GM19043 (cell line): Measurements from ENCODE around the gene SLC38A7.
"Not testable (repeated sequence)": the region's sequence is repeated elsewhere in the genome, so short reads cannot be mapped to it uniquely, and the experiment has no call there.

Source experiments
- ATAC-seq: cut with Tn5 transposase; IDR thresholded peaks from one replicate; pipeline ENCODE4 v1.9.1; 2021; ENCODE audit warnings: low read depth; ENCODE audit not compliant: unreplicated experiment

Gene SLC38A7

DNA sequence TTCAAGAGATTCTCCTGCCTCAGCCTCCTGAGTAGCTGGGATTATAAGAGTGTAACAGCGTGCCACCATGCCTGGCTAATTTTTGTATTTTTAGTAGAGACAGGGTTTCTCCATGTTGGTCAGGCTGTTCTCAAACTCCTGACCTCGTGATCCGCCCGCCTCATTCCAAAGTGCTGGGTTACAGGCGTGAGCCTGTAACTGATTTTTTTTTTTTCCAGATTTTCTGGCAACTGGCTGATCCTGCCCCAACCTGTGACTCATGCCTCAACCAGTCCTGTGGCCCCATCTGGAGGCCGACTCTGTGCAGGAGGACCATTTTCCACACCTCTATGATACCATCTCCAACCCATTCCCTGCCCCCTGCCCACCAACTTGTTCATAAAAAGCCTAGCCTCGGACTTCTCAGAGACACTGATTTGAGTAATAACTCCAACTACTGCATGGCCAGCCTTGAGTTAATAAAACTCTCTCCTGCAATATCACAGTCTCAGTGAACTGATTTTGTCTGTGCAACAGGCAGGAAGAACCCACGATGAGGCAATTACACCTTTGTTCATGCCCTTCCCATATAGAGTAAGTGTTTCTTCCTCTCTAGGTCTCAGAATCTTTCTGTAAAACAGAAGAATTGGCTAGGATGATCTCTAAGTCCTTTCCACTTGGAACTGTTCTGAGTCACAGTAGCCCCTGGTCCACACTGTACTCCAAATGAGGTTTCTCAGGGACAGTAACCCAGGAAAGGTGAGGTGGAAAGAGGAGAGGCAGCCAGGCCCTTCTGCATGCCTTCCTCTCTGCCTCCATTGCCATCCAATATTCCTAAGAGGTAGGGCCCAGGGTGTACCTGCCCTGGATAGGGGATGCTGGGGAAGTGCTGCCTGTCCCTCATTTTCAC, 46.2 kb downstream of the SLC38A7 start:
- ATAC-seq = no peak

DNA sequence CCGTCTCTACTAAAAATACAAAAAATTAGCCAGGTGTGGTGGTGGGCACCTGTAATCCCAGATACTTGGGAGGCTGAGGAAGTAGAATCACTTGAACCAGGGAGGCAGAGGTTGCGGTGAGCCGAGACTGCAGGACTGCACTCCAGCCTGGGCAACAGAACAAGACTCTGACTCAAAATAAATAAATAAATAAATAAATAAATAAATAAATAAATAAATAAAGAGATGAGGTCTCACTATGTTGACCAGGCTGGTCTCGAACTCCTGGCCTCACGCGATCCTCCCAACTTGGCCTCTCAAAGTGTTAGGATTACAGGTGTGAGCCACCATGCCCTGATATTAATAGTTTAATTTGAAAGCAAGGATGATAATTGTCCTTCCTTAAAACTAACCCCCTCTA, 47.5 kb downstream of the SLC38A7 start:
- ATAC-seq = not testable (repeated sequence)

DNA sequence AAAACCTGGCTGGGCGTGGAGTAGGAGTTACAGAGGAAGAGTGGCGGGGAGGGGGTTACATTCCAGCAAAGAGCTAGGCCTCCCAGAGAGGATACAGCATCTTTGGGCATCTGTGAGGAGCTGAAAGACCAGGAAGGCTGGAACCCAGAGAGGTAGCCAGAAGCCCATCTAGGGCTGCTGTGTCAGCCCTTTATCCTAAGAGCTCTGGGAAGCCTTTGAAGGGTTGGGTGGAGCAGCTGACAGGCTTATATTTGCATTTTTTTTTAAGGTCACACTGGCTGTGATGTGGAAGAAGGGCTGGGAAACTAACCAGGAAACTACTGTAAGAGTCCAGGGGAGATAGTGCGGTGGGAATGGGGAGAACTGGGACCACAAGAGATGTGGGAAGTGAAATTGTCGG, 48.1 kb downstream of the SLC38A7 start:
- no peak for ATAC-seq

DNA sequence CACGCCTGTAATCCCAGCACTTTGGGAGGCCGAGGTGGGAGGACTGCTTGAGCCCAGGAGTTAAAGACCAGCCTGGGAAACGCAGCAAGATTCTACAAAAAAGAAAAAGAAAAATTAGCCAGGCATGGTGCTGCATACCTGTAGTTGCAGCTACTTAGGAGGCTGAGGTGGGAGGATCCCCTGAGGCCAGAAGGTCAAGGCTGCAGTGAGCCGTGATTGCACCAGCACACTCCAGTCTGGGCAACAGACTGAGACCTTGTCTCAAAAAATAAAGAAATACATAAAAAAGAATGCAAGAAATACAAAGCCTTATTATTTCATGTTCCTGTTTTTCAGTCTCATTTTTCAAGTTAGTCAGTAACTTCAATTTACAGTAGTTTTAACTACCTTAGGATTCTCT, 49.1 kb downstream of the SLC38A7 start:
- ATAC-seq = no peak

GRCh38 chr16:58634265-58634802, 50.2 kb downstream of the SLC38A7 start:
- ATAC-seq = no peak

- peak; percentile 79 for ATAC-seq
These were observed 54.6 kb downstream of the SLC38A7 start, which contains the start of gene CNOT1 for GRCh38 chr16:58629733-58630640. CNOT1 (minus strand) TSS chr16:58629826; CDS start chr16:58599337, 30,489 bp downstream.

DNA sequence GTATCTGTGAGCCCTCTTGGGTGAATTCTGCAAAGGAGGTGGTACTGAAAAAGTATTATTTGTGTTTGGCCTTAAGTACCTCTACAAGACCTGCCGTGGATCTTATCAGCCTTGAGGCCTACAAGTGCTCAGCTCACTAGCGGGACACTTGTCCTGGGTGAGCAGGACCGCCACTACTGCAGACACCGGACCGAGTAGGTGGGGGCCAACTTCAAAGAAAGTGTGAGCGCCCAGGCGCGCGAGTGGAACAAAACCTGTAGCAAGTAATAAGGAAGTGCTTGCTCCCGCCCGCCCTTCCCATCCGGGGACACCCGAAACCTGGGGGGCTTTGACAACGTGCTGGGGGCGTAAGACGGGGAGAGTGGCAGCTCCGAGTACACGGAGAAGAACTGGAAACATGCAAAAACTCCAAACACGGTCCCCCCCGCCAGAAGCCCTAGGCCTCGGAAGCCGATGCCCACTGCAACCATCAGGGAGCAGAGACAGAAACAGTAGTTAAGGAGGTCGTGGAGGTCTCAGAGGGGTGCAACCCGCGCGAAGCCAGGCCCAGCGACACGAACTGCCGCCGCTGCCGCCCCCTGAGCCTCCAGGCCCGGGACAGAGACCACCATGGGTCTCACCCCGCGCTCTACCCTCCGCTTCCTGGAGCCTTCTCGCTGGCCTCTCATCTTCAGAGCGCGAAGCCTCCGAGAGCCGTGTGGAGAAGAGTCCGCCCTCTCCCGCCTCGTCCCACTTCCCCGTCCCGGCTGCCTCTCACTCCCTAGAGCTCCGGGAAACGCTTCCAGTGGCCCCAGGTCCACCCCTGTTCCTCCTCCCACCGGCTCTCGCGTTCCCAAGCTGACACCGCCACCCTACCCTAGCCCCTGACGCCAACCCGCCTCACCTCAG, 55.5 kb downstream of the SLC38A7 start:
- no peak for ATAC-seq

DNA sequence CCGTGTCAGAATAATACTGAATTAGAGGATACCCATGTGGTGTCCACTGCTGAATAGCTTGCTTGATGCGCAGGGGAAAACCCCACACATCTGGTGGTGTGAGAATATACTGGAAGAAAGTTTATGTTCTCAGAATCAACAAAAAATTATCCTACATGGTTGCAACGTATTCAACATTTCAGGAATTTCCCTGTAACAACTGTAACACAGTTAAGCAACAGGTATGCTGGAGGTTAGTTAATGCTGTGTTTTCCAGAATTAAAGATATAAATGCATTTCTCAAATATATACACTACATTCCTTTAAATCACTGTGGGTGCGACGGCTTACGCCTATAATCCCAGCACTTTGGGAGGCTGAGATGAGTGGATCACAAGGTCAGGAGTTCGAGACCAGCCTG, 60.4 kb downstream of the SLC38A7 start:
- no peak for ATAC-seq

DNA sequence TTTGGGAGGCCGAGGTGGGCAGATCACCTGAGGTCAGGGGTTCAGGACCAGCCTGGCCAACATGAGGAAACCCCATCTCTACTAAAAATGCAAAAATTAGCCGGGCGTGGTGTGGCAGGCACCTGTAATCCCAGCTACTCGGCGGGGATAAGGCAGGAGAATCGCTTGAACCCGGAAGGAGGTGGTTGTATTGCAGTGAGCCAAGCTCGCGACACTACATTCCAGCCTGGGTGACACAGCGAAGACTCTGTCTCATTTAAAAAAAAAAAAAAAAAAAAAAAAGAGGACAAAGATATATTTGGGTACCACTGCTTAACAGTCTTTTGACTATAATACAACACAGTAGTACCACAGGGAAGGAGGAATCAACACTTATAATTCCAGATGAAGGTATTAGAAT, 64.2 kb downstream of the SLC38A7 start:
- no peak for ATAC-seq

- ATAC-seq = no peak
These were observed 69.3 kb downstream of the SLC38A7 start for GRCh38 chr16:58615280-58615679.
